ENCODE results near the gene SCN9A. TPM values are rescaled to one million over a fixed set of nuclear protein-coding genes. Genes with fewer than 3 reads are reported as not detected.

The SCN9A gene
- total and polyA plus RNA-seq, 2 of the 8 experiments (the other 6 are each of a cell fraction or from before 2014, with no cell fraction given): 1.6 to 6.2 TPM

GRCh38 chr2:166238176-166238575, 137.6 kb downstream of the SCN9A start:
- Histone ChIP-seq H3K79me1 (ENCODE audit: low read depth, low read length) (no peaks in the 10 kb centered on the region), H4K5ac (ENCODE audit: insufficient read length, low read depth, low read length) (no peak overlapping the region), H3K4me1 (replicated peaks in 1 of 4; ENCODE audit: control insufficient read depth in 3 of 4, insufficient read depth in 4 of 4, low read length in 3 of 4) (no peaks in the 10 kb centered on the region), H2BK5ac (ENCODE audit: low read depth, low read length) (no peak overlapping the region), H2BK12ac (ENCODE audit: low read depth, low read length) (no peak overlapping the region), H3K79me2 (ENCODE audit: control insufficient read depth in 1 of 2, insufficient read depth in 2 of 2, low read length in 2 of 2) (no peaks in the 10 kb centered on the region), H2BK20ac (ENCODE audit: low read length) (no peak overlapping the region), H3K9ac (replicated peaks in 1 of 4; ENCODE audit: extremely low read depth in 1 of 4, low read depth in 3 of 4, low read length in 3 of 4) (no peak overlapping the region), H4K91ac (replicated peaks; ENCODE audit: insufficient read length, low read length) (no peak overlapping the region), H4K20me1 (replicated peaks in 1 of 2; ENCODE audit: control insufficient read depth in 1 of 2, insufficient read depth in 2 of 2, low read length in 2 of 2) (no peaks in the 10 kb centered on the region), H3K4me3 (ENCODE audit: extremely low read depth in 1 of 4, insufficient read depth in 2 of 4, low read depth in 3 of 4, low read length in 4 of 4) (no peak overlapping the region), H3K23ac (ENCODE audit: insufficient read length) (no peak overlapping the region), H2BK15ac (ENCODE audit: low read length) (no peak overlapping the region), H2BK120ac (replicated peaks; ENCODE audit: low read depth, low read length) (no peak overlapping the region), H3K14ac (ENCODE audit: insufficient read length) (no peak overlapping the region), H3K4me2 (ENCODE audit: insufficient read depth in 1 of 2, low read depth in 2 of 2, low read length in 2 of 2) (no peak overlapping the region), H3K36me3 (ENCODE audit: control insufficient read depth in 2 of 4, insufficient read depth in 4 of 4, low read length in 3 of 4) (no peaks in the 10 kb centered on the region), H2AK5ac (ENCODE audit: low read depth, low read length) (no peak overlapping the region), H2AFZ (ENCODE audit: low read length) (no peak overlapping the region), H3K4ac (replicated peaks; ENCODE audit: insufficient read length, low read depth, low read length) (no peak overlapping the region), H3K56ac (replicated peaks; ENCODE audit: insufficient read length, low read depth, low read length) (no peak overlapping the region), H4K8ac (ENCODE audit: extremely low read depth, insufficient read depth, low read length) (no peak overlapping the region), H3K27me3 (replicated peaks in 1 of 4; ENCODE audit: control insufficient read depth in 3 of 4, extremely low read depth in 1 of 4, insufficient read depth in 3 of 4, low read length in 3 of 4) (no peaks in the 10 kb centered on the region), H3K27ac (ENCODE audit: low read depth, low read length) (no peak overlapping the region), H3K23me2 (ENCODE audit: low read depth, low read length) (no peaks in the 10 kb centered on the region), H3K9me3 (ENCODE audit: insufficient read depth in 2 of 2, low read depth in 1 of 2, low read length in 1 of 2) (no peaks in the 10 kb centered on the region), H3K18ac (ENCODE audit: extremely low read depth, low read length) (no peak overlapping the region)
- ChIA-PET POLR2A (ENCODE audit: partially characterized antibody) (no interaction called here), CTCF (ENCODE audit: partially characterized antibody) (interaction anchor here (0.7 to 0.9 kb wide), 2 partner anchors 10 to 132 kb away, joined by 3 read pairs; no protein-coding TSS in a partner anchor)
- DNase-seq (ENCODE audit: low read depth in 1 of 2, low spot score in 2 of 2) (no peak), FAIRE-seq (no peak)
- no peak for TF ChIP-seq KDM1A (IDR thresholded peaks at IDR 0.05; ENCODE audit: borderline replicate concordance, low read length)
- TF ChIP-seq TAF1 (IDR thresholded peaks at IDR 0.05; ENCODE audit: low read depth, low read length): no peak
- no peak for TF ChIP-seq KDM4A (IDR thresholded peaks at IDR 0.05; ENCODE audit: low read depth, low read length, severe bottlenecking)
- TF ChIP-seq BCL11A (IDR thresholded peaks at IDR 0.05; ENCODE audit: low read depth in 2 of 2, low read length in 2 of 2): no peak
- no peak for TF ChIP-seq FOSL1 (IDR thresholded peaks at IDR 0.05; ENCODE audit: insufficient read depth, low read depth, low read length)
- TF ChIP-seq, protein P1, sequence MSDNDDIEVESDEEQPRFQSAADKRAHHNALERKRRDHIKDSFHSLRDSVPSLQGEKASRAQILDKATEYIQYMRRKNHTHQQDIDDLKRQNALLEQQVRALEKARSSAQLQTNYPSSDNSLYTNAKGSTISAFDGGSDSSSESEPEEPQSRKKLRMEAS (IDR thresholded peaks at IDR 0.05): no peak
- TF ChIP-seq GABPA (IDR thresholded peaks at IDR 0.05; ENCODE audit: borderline replicate concordance, insufficient read depth, low read length): no peak
- no peak for TF ChIP-seq SIRT6 (IDR thresholded peaks at IDR 0.05; ENCODE audit: low read length)
- no peak for TF ChIP-seq SRF (IDR thresholded peaks at IDR 0.05; ENCODE audit: low read depth, low read length)
- TF ChIP-seq CBX5 (IDR thresholded peaks at IDR 0.05; ENCODE audit: low read depth, low read length): no peak
- TF ChIP-seq POLR2A (IDR thresholded peaks at IDR 0.05; ENCODE audit: control extremely low read depth in 1 of 2, low read depth in 2 of 2, low read length in 2 of 2): no peak
- no peak for TF ChIP-seq SP2 (IDR thresholded peaks at IDR 0.05; ENCODE audit: low read length)

All from H1 (cell line).